HepG2 (cell line): ENCODE results near the gene ARHGEF40. TPM values are rescaled to one million over a fixed set of nuclear protein-coding genes. Genes with fewer than 3 reads are reported as not detected.

Experiments
- ATAC-seq: fragments of 200-7000 bp; cut with Tn5 transposase; 3 replicates; pipeline ENCODE4 v1.9.1; 2020; ENCODE audit warnings: mild to moderate bottlenecking, moderate library complexity
- BruUV-seq: library from RNA; stranded (reverse); fragments of 400-500 nt; replicated peaks from 2 replicates; lab custom pipeline; 2021; lab: Mats Ljungman, UMichigan
- CTCF ChIA-PET: fragments of 300-600 bp; formaldehyde crosslinking; extraction: SDS; loops from one replicate; lab custom pipeline; 2021; ENCODE audit warnings: low total read pairs, inconsistent platforms, low intra/inter-chr PET ratio; lab: Yijun Ruan, JAX
- POLR2A ChIA-PET: fragments of 350-600 bp; sonication (Branson Sonifier 250); formaldehyde crosslinking; loops from one replicate; lab custom pipeline; 2020; ENCODE audit warnings: antibody characterized with exemption, inconsistent platforms; lab: Yijun Ruan, JAX
- DNase-seq: peaks from one replicate; pipeline ENCODE4 v3.0.0-alpha.2; 2015; ENCODE audit warnings: low spot score
- FAIRE-seq: peaks from 3 replicates; lab custom pipeline; 2011; peaks lifted over from hg19 to GRCh38; lab: Jason Lieb, UNC
- H2AFZ ChIP-seq: one replicate; pipeline ENCODE4 v1.6.1; 2011; ENCODE audit warnings: low read length, inconsistent platforms
- H3K27ac ChIP-seq: fragments of 300-600 bp; 3 replicates; pipeline ENCODE4 v1.8.0; 2011; ENCODE audit warnings: mixed run types, mild to moderate bottlenecking, mixed read lengths, low read length, inconsistent platforms; ENCODE audit not compliant: insufficient read depth; ENCODE audit errors: extremely low read length
- H3K27me3 ChIP-seq, 2 experiments: fragments of 200-600 bp in 1 of 2; 2 replicates in 1 of 2; 3 replicates in 1 of 2; pipeline versions ENCODE4 v1.6.0 to v1.8.0; 2011; ENCODE audit warnings: low read length in 2 of 2, mild to moderate bottlenecking in 2 of 2, moderate library complexity in 2 of 2, inconsistent platforms in 1 of 2; ENCODE audit not compliant: insufficient read depth in 2 of 2, control insufficient read depth in 1 of 2
- H3K36me3 ChIP-seq, 2 experiments: fragments of 200-600 bp in 1 of 2; replicated peaks in 1 of 2; 2 replicates in 1 of 2; 3 replicates in 1 of 2; pipeline versions ENCODE4 v1.5.1 to v1.8.0; 2011; ENCODE audit warnings: low read length in 2 of 2, inconsistent platforms in 1 of 2; ENCODE audit not compliant: insufficient read depth in 2 of 2, control insufficient read depth in 1 of 2
- H3K4me1 ChIP-seq: 2 replicates; pipeline ENCODE4 v1.5.1; 2012; ENCODE audit warnings: low read length, inconsistent platforms; ENCODE audit not compliant: insufficient read depth
- H3K4me2 ChIP-seq: 2 replicates; pipeline ENCODE4 v1.6.0; 2011; ENCODE audit warnings: low read depth, low read length, inconsistent platforms
- H3K4me3 ChIP-seq, 3 experiments: fragments of 200-600 bp in 1 of 3; sonication (generic), shearing (Covaris generic) in 1 of 3; replicated peaks in 1 of 3; 2 replicates each; pipeline ENCODE4 v1.5.1; 2011 to 2016; ENCODE audit warnings: low read length in 3 of 3, inconsistent platforms in 2 of 3, low read depth in 2 of 3, mild to moderate bottlenecking in 2 of 3, control low read depth in 1 of 3, mixed read lengths in 1 of 3; ENCODE audit not compliant: insufficient read depth in 1 of 3
- H3K79me2 ChIP-seq: one replicate; pipeline ENCODE4 v1.6.1; 2011; ENCODE audit warnings: low read length, inconsistent platforms; ENCODE audit not compliant: insufficient read depth
- H3K9ac ChIP-seq: 2 replicates; pipeline ENCODE4 v1.6.0; 2011; ENCODE audit warnings: mild to moderate bottlenecking, low read depth, low read length, inconsistent platforms; ENCODE audit not compliant: insufficient read depth
- H3K9me3 ChIP-seq: 2 replicates; pipeline ENCODE4 v1.5.1; 2012; ENCODE audit warnings: mild to moderate bottlenecking, low read length
- H4K20me1 ChIP-seq: 2 replicates; pipeline ENCODE4 v1.6.0; 2011; ENCODE audit warnings: inconsistent platforms, mild to moderate bottlenecking, low read length, moderate library complexity; ENCODE audit not compliant: insufficient read depth
- GABPA ChIP-seq, 2 experiments: IDR thresholded peaks; 2 replicates each; pipeline ENCODE4 v1.6.1; 2011 to 2016; ENCODE audit warnings: low read depth in 2 of 2, low read length in 1 of 2, missing biosample characterization in 1 of 2, missing genetic modification characterization in 1 of 2
- GATAD2A ChIP-seq: IDR thresholded peaks from 2 replicates; pipeline ENCODE4 v1.6.1; 2016
- HDAC1 ChIP-seq: sonication (generic); formaldehyde crosslinking; IDR thresholded peaks from 2 replicates; pipeline ENCODE4 v1.5.1; 2020; ENCODE audit warnings: mild to moderate bottlenecking, missing genetic modification reagents
- HNF4G ChIP-seq, 2 experiments: sonication (generic) in 1 of 2; formaldehyde crosslinking in 1 of 2; IDR thresholded peaks; 2 replicates each; pipeline versions ENCODE4 v1.4.0 to v1.6.1; 2011 to 2020; ENCODE audit warnings: borderline replicate concordance in 2 of 2, low read depth in 2 of 2, mild to moderate bottlenecking in 2 of 2, low read length in 1 of 2, missing genetic modification reagents in 1 of 2, moderate library complexity in 1 of 2
- NFATC3 ChIP-seq: sonication (generic); formaldehyde crosslinking; IDR thresholded peaks from 2 replicates; pipeline ENCODE4 v1.5.1; 2020; ENCODE audit warnings: mild to moderate bottlenecking, missing genetic modification reagents
- PHF21A ChIP-seq: sonication (generic); formaldehyde crosslinking; IDR thresholded peaks from 2 replicates; pipeline ENCODE4 v1.5.0; 2020; ENCODE audit warnings: mild to moderate bottlenecking, missing genetic modification reagents
- SNAPC2 ChIP-seq: sonication (generic); formaldehyde crosslinking; IDR thresholded peaks from 2 replicates; pipeline ENCODE4 v1.8.1; 2022; ENCODE audit warnings: mild to moderate bottlenecking, missing genetic modification reagents
- ZBTB20 ChIP-seq: sonication (generic); formaldehyde crosslinking; IDR thresholded peaks from 2 replicates; pipeline ENCODE4 v1.8.1; 2023; ENCODE audit warnings: missing genetic modification reagents, low read depth, mild to moderate bottlenecking, borderline replicate concordance
- ZNF24 ChIP-seq: fragments of 450-650 bp; IDR thresholded peaks from 2 replicates; pipeline ENCODE4 v1.6.1; 2017; ENCODE audit warnings: antibody characterized with exemption, mild to moderate bottlenecking
- ZNF34 ChIP-seq: sonication (generic); formaldehyde crosslinking; IDR thresholded peaks from 2 replicates; pipeline ENCODE4 v1.4.0; 2020; ENCODE audit warnings: mild to moderate bottlenecking, missing genetic modification reagents, borderline replicate concordance
- ZNF383 ChIP-seq: sonication (generic); formaldehyde crosslinking; IDR thresholded peaks from 2 replicates; pipeline ENCODE4 v1.4.0; 2020; ENCODE audit warnings: missing genetic modification reagents, mild to moderate bottlenecking, borderline replicate concordance
- ZNF432 ChIP-seq: sonication (generic); formaldehyde crosslinking; IDR thresholded peaks from 2 replicates; pipeline ENCODE4 v1.5.0; 2020; ENCODE audit warnings: missing genetic modification reagents, mild to moderate bottlenecking, borderline replicate concordance
- ZNF558 ChIP-seq: sonication (generic); formaldehyde crosslinking; IDR thresholded peaks from 2 replicates; pipeline ENCODE4 v1.9.0; 2022; ENCODE audit warnings: mild to moderate bottlenecking, missing genetic modification reagents, borderline replicate concordance
- WGBS: methylation state at CpG from one replicate; pipeline ENCODE4 v1.1.6; 2017; ENCODE audit warnings: low lambda C conversion rate; 5-methylcytosine and 5-hydroxymethylcytosine counted together
- in situ Hi-C: cut with HindIII; loops from 2 replicates; pipeline ENCODE4 v1.10.0; 2017; ENCODE audit warnings: low pct_unique_long_range_greater_than_20kb; ENCODE audit not compliant: extremely low pct_ligation_motif_present
- intact Hi-C: fragments of 100-400 bp; cut with micrococcal nuclease; formaldehyde crosslinking; loops from one replicate; pipeline ENCODE4 v1.10.0; 2022; ENCODE audit not compliant: unreplicated experiment
- polyA plus RNA-seq, 8 experiments: library from polyadenylated mRNA; depleted of rRNA in 3 of 8; stranded (reverse) in 7 of 8; unstranded in 1 of 8; fragments of >200 nt; fragmentation: Illumina TruSeq in 4 of 8; extraction: Trizol in 4 of 8; gene quantifications; 2 replicates each; pipeline versions ENCODE4 v1.2.1 to v1.2.3, GENCODE V29; 2011 to 2016; ENCODE audit warnings: low read depth in 4 of 8, missing spikeins in 1 of 8, mixed read lengths in 1 of 8; ENCODE audit not compliant: insufficient read depth in 1 of 8
- total RNA-seq, 5 experiments: library from RNA; depleted of rRNA; stranded (reverse); fragments of >200 nt; fragmentation: Illumina TruSeq; extraction: Trizol; gene quantifications; 2 replicates each; pipeline ENCODE4 v1.2.3, GENCODE V29; 2016; ENCODE audit warnings: low read depth in 1 of 5
- TF ChIP-seq, protein P1 (sequence below): sonication (generic); formaldehyde crosslinking; IDR thresholded peaks from 2 replicates; pipeline ENCODE4 v1.5.0; 2020; ENCODE audit warnings: missing genetic modification reagents, mild to moderate bottlenecking, borderline replicate concordance
- TF ChIP-seq, protein P2 (sequence below): sonication (generic); formaldehyde crosslinking; IDR thresholded peaks from 2 replicates; pipeline ENCODE4 v1.8.0; 2023; ENCODE audit warnings: mild to moderate bottlenecking, missing genetic modification reagents

The ARHGEF40 gene
- total and polyA plus RNA-seq, 2 of the 13 experiments (the other 11 are each of a cell fraction or from before 2014, with no cell fraction given) = 28.1 to 78.1 TPM

DNA sequence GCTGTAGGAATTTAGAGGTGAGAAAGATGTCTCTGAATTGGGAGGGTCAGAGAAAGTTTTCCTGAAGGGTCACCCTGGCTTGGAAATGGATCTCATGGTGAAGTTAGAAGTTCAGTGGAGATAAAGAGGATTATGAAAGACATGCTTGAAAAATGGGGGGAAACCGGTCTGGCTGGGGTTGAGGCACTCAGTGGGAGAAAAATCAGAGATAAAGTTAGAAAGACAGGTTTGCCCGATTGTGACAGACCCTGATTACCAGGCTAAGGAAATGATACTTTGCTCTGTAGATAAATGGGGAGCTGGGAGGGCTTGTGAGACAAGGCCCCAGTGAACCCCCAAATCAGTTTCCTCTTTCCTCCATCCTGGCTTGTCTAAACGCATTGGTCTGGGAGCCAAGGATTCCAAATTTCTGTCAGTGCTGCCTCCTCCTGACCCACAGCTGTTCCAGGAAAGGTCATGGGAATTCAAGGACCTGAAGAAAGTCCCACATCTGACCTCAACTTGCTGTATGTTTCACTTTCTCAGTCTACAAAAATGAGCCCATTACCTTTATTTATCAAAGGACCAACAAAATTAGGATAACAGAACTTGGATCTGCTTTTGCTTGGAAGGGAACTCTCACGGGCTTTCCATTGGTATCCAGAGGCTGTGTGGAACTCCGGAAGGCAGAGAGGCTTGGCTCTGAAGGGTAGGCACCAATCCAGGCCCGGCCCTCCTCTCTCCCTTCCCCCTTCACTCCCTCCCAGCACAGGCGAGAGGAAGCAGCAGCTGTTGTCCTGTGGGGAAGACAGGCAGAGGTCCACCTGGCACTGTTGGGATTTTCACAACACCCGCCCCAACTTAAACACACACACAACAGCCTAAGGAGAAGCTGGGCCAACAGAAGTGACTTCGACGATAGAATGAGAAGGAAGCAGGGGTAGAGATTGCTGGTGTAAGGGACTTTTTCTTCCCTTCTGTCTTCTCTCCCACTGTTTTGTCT is 31.4 kb upstream of the ARHGEF40 start (continued):
- no peak for TF ChIP-seq ZNF432 (CRISPR knock-in tag)
- TF ChIP-seq ZBTB20 = no peak
- no peak for TF ChIP-seq ZNF558 (CRISPR knock-in tag)
- TF ChIP-seq HNF4G (IDR thresholded peaks at IDR 0.05; ENCODE audit: borderline replicate concordance, low read depth, low read length) = no peak
- TF ChIP-seq HNF4G (CRISPR knock-in tag; IDR thresholded peaks at IDR 0.05; ENCODE audit: borderline replicate concordance, low read depth) = no peak
- no peak for TF ChIP-seq ZNF34
- TF ChIP-seq PHF21A = peak; percentile 56; the same call in 1 of the 2 replicates
- TF ChIP-seq, protein P1, sequence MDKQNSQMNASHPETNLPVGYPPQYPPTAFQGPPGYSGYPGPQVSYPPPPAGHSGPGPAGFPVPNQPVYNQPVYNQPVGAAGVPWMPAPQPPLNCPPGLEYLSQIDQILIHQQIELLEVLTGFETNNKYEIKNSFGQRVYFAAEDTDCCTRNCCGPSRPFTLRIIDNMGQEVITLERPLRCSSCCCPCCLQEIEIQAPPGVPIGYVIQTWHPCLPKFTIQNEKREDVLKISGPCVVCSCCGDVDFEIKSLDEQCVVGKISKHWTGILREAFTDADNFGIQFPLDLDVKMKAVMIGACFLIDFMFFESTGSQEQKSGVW = no peak
- TF ChIP-seq, all 625 proteins: peak for 104

DNA sequence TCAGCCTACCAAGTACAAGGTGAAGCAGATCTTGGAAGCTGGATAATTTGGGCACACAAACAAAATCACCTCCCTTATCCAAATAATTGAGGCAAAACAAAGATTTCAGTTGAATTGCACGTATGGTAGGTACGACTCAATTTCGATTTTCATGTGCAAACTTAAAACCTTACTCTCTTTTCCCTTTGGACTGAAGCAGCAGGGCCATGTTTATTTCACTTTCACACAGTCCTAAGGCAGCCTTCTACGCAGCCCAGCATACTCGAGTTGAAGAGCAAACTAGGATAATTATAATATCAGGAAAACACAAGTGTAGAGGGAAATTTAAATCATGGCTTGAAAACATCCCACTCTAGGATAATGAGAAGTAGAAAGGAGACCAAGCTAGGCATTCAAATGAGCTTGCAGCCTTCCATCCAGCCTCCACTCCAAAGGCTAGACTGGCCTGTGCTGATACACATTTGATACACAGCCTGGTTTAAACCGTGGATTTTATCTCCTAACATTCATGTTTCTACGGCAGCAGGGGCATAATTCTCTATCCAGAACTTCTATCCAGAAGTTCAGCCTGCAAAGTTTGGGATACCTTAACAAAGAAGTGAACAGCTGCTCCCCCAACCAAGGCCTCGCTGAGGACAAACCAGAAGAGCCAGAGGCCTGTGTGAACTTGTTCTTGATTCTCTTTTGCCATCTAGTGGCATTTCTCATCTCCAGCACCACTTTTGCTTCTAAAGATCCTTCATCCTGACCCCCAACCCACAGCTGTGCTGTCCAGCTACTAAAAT is 30.3 kb upstream of the ARHGEF40 start:
- no TSS peak for BruUV-seq
- peak; percentile 78 for ATAC-seq
- Histone ChIP-seq H3K79me2 (no peaks in the 10 kb centered on the region), H3K4me1 (peaks cover 76% of the 10 kb centered on the region), H4K20me1 (no peaks in the 10 kb centered on the region), H3K9me3 (no peaks in the 10 kb centered on the region), H2AFZ (peak overlapping the region; percentile 82), H3K4me3 (peak overlapping the region in 2 of 3 experiments; percentile 20 to 42; a peak in 4 of 6 replicates), H3K4me2 (peak overlapping the region; percentile 69), H3K36me3 (no peaks in the 10 kb centered on the region), H3K9ac (peak overlapping the region; percentile 38), H3K27ac (peak overlapping the region; percentile 22), H3K27me3 (no peaks in the 10 kb centered on the region; a peak in 1 of 5 replicates)
- DNase-seq = peak; percentile 85
- in situ Hi-C loops = loop anchor here (5.0 kb wide), 1 partner anchor 182 kb away; no protein-coding TSS in a partner anchor
- WGBS = 16% methylated on average over 8 of the region's 8 CpGs
- intact Hi-C loops = loop anchor here (1.0 to 2.0 kb wide), 3 partner anchors 15 to 182 kb away; no protein-coding TSS in a partner anchor
- FAIRE-seq = peak; percentile 94
- POLR2A ChIA-PET = interaction anchor here (0.8 to 3.5 kb wide), 15 partner anchors 10 to 64 kb away, joined by 3 to 112 read pairs (median 15); partner anchors contain the start of genes ARHGEF40, NDRG2 and TPPP2
- CTCF ChIA-PET = interaction anchor here (0.7 to 4.8 kb wide), 16 partner anchors 15 to 342 kb away, joined by 3 to 109 read pairs (median 4); partner anchors contain the start of gene METTL17
- no peak for TF ChIP-seq HDAC1 (CRISPR knock-in tag)
- TF ChIP-seq, protein P2, sequence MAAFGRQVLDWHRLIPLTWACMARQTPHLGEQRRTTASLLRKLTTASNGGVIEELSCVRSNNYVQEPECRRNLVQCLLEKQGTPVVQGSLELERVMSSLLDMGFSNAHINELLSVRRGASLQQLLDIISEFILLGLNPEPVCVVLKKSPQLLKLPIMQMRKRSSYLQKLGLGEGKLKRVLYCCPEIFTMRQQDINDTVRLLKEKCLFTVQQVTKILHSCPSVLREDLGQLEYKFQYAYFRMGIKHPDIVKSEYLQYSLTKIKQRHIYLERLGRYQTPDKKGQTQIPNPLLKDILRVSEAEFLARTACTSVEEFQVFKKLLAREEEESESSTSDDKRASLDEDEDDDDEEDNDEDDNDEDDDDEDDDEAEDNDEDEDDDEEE (CRISPR knock-in tag) = no peak
- no peak for TF ChIP-seq ZNF24
- 0 out of 2 replicates have a peak, but pooled peaks have one; percentile 31 for TF ChIP-seq ZNF383 (CRISPR knock-in tag)
- peak; percentile 29; the same call in 1 of the 2 replicates for TF ChIP-seq GATAD2A (CRISPR knock-in tag)
- TF ChIP-seq NFATC3 = no peak
- no peak for TF ChIP-seq SNAPC2 (CRISPR knock-in tag)
- TF ChIP-seq GABPA (IDR thresholded peaks at IDR 0.05; ENCODE audit: low read depth, low read length) = no peak
- TF ChIP-seq GABPA (CRISPR knock-in tag; IDR thresholded peaks at IDR 0.05; ENCODE audit: low read depth) = 0 out of 2 replicates have a peak, but pooled peaks have one; percentile 37
